HepG2 (cell line): ENCODE results near the gene ERF. TPM values are rescaled to one million over a fixed set of nuclear protein-coding genes. Genes with fewer than 3 reads are reported as not detected.

ENCODE experiments used
- AKAP8 ChIP-seq: sonication (generic); formaldehyde crosslinking; IDR thresholded peaks from 2 replicates; pipeline ENCODE4 v1.5.1; 2020; ENCODE audit warnings: mild to moderate bottlenecking, missing genetic modification reagents
- BORCS8-MEF2B ChIP-seq: sonication (generic); formaldehyde crosslinking; IDR thresholded peaks from 2 replicates; pipeline ENCODE4 v1.8.0; 2022; ENCODE audit warnings: mild to moderate bottlenecking, missing genetic modification reagents
- GATAD2A ChIP-seq: IDR thresholded peaks from 2 replicates; pipeline ENCODE4 v1.6.1; 2016
- GFI1 ChIP-seq: sonication (generic); formaldehyde crosslinking; IDR thresholded peaks from 2 replicates; pipeline ENCODE4 v1.5.0; 2020; ENCODE audit warnings: missing genetic modification reagents, mild to moderate bottlenecking, borderline replicate concordance
- IRF2 ChIP-seq: IDR thresholded peaks from 2 replicates; pipeline ENCODE4 v1.6.1; 2018; ENCODE audit warnings: missing genetic modification reagents, missing compliant biosample characterization
- MEIS1 ChIP-seq: sonication (generic); formaldehyde crosslinking; IDR thresholded peaks from 2 replicates; pipeline ENCODE4 v1.9.0; 2021; ENCODE audit warnings: mild to moderate bottlenecking, missing genetic modification reagents, moderate library complexity, borderline replicate concordance
- NFKB2 ChIP-seq: sonication (generic); formaldehyde crosslinking; IDR thresholded peaks from 2 replicates; pipeline ENCODE4 v1.4.0; 2020; ENCODE audit warnings: missing genetic modification reagents, borderline replicate concordance
- NONO ChIP-seq, 2 experiments: fragments of 450-650 bp in 1 of 2; sonication (generic) in 1 of 2; formaldehyde crosslinking in 1 of 2; IDR thresholded peaks in 1 of 2; conservative IDR thresholded peaks in 1 of 2; 2 replicates each; pipeline versions ENCODE4 v1.6.1 to v1.8.0; 2017 to 2022; ENCODE audit warnings: mild to moderate bottlenecking in 1 of 2, missing genetic modification reagents in 1 of 2, moderate library complexity in 1 of 2
- NR2C2 ChIP-seq: sonication (generic); formaldehyde crosslinking; IDR thresholded peaks from 2 replicates; pipeline ENCODE4 v1.4.0; 2020; ENCODE audit warnings: missing genetic modification reagents, mild to moderate bottlenecking, moderate library complexity, borderline replicate concordance
- PAWR ChIP-seq: sonication (generic); formaldehyde crosslinking; IDR thresholded peaks from 2 replicates; pipeline ENCODE4 v1.4.0; 2020; ENCODE audit warnings: missing genetic modification reagents, mild to moderate bottlenecking, borderline replicate concordance
- SAFB2 ChIP-seq: sonication (generic); formaldehyde crosslinking; IDR thresholded peaks from 2 replicates; pipeline ENCODE4 v1.5.1; 2020; ENCODE audit warnings: missing genetic modification reagents, low read depth, mild to moderate bottlenecking, borderline replicate concordance
- SATB2 ChIP-seq: sonication (generic); formaldehyde crosslinking; IDR thresholded peaks from 2 replicates; pipeline ENCODE4 v1.5.0; 2020; ENCODE audit warnings: missing genetic modification reagents
- SP5 ChIP-seq: IDR thresholded peaks from 2 replicates; pipeline ENCODE4 v1.6.1; 2016; ENCODE audit warnings: low read depth, borderline replicate concordance
- TBL1XR1 ChIP-seq: fragments of 150-350 bp; IDR thresholded peaks from 2 replicates; pipeline ENCODE4 v1.6.1; 2014; ENCODE audit warnings: borderline replicate concordance, low read length; ENCODE audit not compliant: partially characterized antibody
- YEATS2 ChIP-seq: sonication (generic); formaldehyde crosslinking; IDR thresholded peaks from 2 replicates; pipeline ENCODE4 v1.4.0; 2020; ENCODE audit warnings: missing genetic modification reagents, borderline replicate concordance
- ZBTB26 ChIP-seq: IDR thresholded peaks from 2 replicates; pipeline ENCODE4 v1.6.1; 2016; ENCODE audit warnings: missing compliant biosample characterization, missing genetic modification reagents, borderline replicate concordance
- ZNF562 ChIP-seq: sonication (generic); formaldehyde crosslinking; IDR thresholded peaks from 2 replicates; pipeline ENCODE4 v1.8.0; 2022; ENCODE audit warnings: missing genetic modification reagents, borderline replicate concordance
- ZNF788 ChIP-seq: sonication (generic); formaldehyde crosslinking; IDR thresholded peaks from 2 replicates; pipeline ENCODE4 v1.5.0; 2020; ENCODE audit warnings: mild to moderate bottlenecking, missing genetic modification reagents, borderline replicate concordance
- polyA plus RNA-seq, 8 experiments: library from polyadenylated mRNA; depleted of rRNA in 3 of 8; stranded (reverse) in 7 of 8; unstranded in 1 of 8; fragments of >200 nt; fragmentation: Illumina TruSeq in 4 of 8; extraction: Trizol in 4 of 8; gene quantifications; 2 replicates each; pipeline versions ENCODE4 v1.2.1 to v1.2.3, GENCODE V29; 2011 to 2016; ENCODE audit warnings: low read depth in 4 of 8, missing spikeins in 1 of 8, mixed read lengths in 1 of 8; ENCODE audit not compliant: insufficient read depth in 1 of 8
- total RNA-seq, 5 experiments: library from RNA; depleted of rRNA; stranded (reverse); fragments of >200 nt; fragmentation: Illumina TruSeq; extraction: Trizol; gene quantifications; 2 replicates each; pipeline ENCODE4 v1.2.3, GENCODE V29; 2016; ENCODE audit warnings: low read depth in 1 of 5
- TF ChIP-seq, protein P1 (sequence below): IDR thresholded peaks from 2 replicates; pipeline ENCODE4 v1.4.0; 2020; ENCODE audit warnings: mild to moderate bottlenecking, missing genetic modification reagents
- TF ChIP-seq, protein P2 (sequence below): sonication (generic); formaldehyde crosslinking; IDR thresholded peaks from 2 replicates; pipeline ENCODE4 v1.8.1; 2023; ENCODE audit warnings: missing genetic modification reagents, inconsistent platforms, borderline replicate concordance
- TF ChIP-seq, protein P3 (sequence below): sonication (generic); formaldehyde crosslinking; IDR thresholded peaks from 2 replicates; pipeline ENCODE4 v1.4.0; 2020; ENCODE audit warnings: mild to moderate bottlenecking, missing genetic modification reagents

The ERF gene
- total and polyA plus RNA-seq, 2 of the 13 experiments (the other 11 are each of a cell fraction or from before 2014, with no cell fraction given): 67.1 to 69.9 TPM

- TF ChIP-seq MEIS1 (CRISPR knock-in tag): peak; percentile 69; the same call in 1 of the 2 replicates
- no peak for TF ChIP-seq PAWR (CRISPR knock-in tag)
- TF ChIP-seq, protein P1, sequence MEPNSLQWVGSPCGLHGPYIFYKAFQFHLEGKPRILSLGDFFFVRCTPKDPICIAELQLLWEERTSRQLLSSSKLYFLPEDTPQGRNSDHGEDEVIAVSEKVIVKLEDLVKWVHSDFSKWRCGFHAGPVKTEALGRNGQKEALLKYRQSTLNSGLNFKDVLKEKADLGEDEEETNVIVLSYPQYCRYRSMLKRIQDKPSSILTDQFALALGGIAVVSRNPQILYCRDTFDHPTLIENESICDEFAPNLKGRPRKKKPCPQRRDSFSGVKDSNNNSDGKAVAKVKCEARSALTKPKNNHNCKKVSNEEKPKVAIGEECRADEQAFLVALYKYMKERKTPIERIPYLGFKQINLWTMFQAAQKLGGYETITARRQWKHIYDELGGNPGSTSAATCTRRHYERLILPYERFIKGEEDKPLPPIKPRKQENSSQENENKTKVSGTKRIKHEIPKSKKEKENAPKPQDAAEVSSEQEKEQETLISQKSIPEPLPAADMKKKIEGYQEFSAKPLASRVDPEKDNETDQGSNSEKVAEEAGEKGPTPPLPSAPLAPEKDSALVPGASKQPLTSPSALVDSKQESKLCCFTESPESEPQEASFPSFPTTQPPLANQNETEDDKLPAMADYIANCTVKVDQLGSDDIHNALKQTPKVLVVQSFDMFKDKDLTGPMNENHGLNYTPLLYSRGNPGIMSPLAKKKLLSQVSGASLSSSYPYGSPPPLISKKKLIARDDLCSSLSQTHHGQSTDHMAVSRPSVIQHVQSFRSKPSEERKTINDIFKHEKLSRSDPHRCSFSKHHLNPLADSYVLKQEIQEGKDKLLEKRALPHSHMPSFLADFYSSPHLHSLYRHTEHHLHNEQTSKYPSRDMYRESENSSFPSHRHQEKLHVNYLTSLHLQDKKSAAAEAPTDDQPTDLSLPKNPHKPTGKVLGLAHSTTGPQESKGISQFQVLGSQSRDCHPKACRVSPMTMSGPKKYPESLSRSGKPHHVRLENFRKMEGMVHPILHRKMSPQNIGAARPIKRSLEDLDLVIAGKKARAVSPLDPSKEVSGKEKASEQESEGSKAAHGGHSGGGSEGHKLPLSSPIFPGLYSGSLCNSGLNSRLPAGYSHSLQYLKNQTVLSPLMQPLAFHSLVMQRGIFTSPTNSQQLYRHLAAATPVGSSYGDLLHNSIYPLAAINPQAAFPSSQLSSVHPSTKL (CRISPR knock-in tag): no peak
- TF ChIP-seq BORCS8-MEF2B (CRISPR knock-in tag): 0 out of 2 replicates have a peak, but pooled peaks have one; percentile 7
- 0 out of 2 replicates have a peak, but pooled peaks have one; percentile 14 for TF ChIP-seq YEATS2 (CRISPR knock-in tag)
- TF ChIP-seq GFI1 (CRISPR knock-in tag): no peak
- no peak for TF ChIP-seq ZBTB26 (CRISPR knock-in tag)
- TF ChIP-seq, protein P2, sequence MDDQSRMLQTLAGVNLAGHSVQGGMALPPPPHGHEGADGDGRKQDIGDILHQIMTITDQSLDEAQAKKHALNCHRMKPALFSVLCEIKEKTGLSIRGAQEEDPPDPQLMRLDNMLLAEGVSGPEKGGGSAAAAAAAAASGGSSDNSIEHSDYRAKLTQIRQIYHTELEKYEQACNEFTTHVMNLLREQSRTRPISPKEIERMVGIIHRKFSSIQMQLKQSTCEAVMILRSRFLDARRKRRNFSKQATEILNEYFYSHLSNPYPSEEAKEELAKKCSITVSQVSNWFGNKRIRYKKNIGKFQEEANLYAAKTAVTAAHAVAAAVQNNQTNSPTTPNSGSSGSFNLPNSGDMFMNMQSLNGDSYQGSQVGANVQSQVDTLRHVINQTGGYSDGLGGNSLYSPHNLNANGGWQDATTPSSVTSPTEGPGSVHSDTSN (CRISPR knock-in tag): no peak
- 0 out of 2 replicates have a peak, but pooled peaks have one; percentile 11 for TF ChIP-seq AKAP8 (CRISPR knock-in tag)
- TF ChIP-seq, protein P3, sequence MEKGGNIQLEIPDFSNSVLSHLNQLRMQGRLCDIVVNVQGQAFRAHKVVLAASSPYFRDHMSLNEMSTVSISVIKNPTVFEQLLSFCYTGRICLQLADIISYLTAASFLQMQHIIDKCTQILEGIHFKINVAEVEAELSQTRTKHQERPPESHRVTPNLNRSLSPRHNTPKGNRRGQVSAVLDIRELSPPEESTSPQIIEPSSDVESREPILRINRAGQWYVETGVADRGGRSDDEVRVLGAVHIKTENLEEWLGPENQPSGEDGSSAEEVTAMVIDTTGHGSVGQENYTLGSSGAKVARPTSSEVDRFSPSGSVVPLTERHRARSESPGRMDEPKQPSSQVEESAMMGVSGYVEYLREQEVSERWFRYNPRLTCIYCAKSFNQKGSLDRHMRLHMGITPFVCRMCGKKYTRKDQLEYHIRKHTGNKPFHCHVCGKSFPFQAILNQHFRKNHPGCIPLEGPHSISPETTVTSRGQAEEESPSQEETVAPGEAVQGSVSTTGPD (CRISPR knock-in tag): no peak
- TF ChIP-seq NFKB2 (CRISPR knock-in tag): no peak
- TF ChIP-seq SP5: peak; percentile 43
- 0 out of 2 replicates have a peak, but pooled peaks have one; percentile 8 for TF ChIP-seq GATAD2A (CRISPR knock-in tag)
- TF ChIP-seq ZNF562 (CRISPR knock-in tag): no peak
- peak; percentile 38 for TF ChIP-seq TBL1XR1
- TF ChIP-seq NONO (IDR thresholded peaks at IDR 0.05): no peak
- peak; percentile 68 for TF ChIP-seq NONO (CRISPR knock-in tag; conservative IDR thresholded peaks at IDR 0.05)
- TF ChIP-seq SATB2 (CRISPR knock-in tag): no peak
- TF ChIP-seq ZNF788: no peak
- TF ChIP-seq NR2C2 (CRISPR knock-in tag): no peak; the same call in 1 of the 2 replicates
- TF ChIP-seq IRF2 (CRISPR knock-in tag): 0 out of 2 replicates have a peak, but pooled peaks have one; percentile 1
- TF ChIP-seq SAFB2: no peak
These were observed 659 bp downstream of the ERF start (continued) for GRCh38 chr19:42254089-42254849.
